K562 (cell line): ENCODE data around the gene TIMM44.

ENCODE experiments used
- EP300 ChIP-seq: IDR thresholded peaks from 2 replicates; pipeline ENCODE4 v1.6.1; 2012; ENCODE audit warnings: low read length, improper control_type of control experiment
- ETV5 ChIP-seq: sonication (generic); formaldehyde crosslinking; IDR thresholded peaks from 2 replicates; pipeline ENCODE4 v1.4.0; 2020; ENCODE audit warnings: low read depth, mild to moderate bottlenecking, missing genetic modification reagents
- IRF2 ChIP-seq: sonication (generic); formaldehyde crosslinking; IDR thresholded peaks from 2 replicates; pipeline ENCODE4 v1.8.1; 2022; ENCODE audit warnings: mild to moderate bottlenecking, missing genetic modification reagents
- MYNN ChIP-seq, 2 experiments: sonication (generic); formaldehyde crosslinking in 1 of 2; IDR thresholded peaks; 2 replicates each; pipeline versions ENCODE4 v1.5.0 to v1.6.1; 2016 to 2020; ENCODE audit warnings: antibody characterized with exemption in 1 of 2, missing genetic modification reagents in 1 of 2
- POLR2AphosphoS5 ChIP-seq: IDR thresholded peaks from 2 replicates; pipeline ENCODE4 v1.6.1; 2011; ENCODE audit warnings: mild to moderate bottlenecking, low read depth, low read length, moderate library complexity; ENCODE audit not compliant: control insufficient read depth, insufficient read depth
- SAP30 ChIP-seq: fragments of 200-600 bp; sonication (generic); IDR thresholded peaks from 2 replicates; pipeline ENCODE4 v1.6.1; 2012; ENCODE audit warnings: borderline replicate concordance, low read depth, mild to moderate bottlenecking, moderate library complexity, low read length, control low read depth, inconsistent platforms; ENCODE audit not compliant: insufficient read depth, poor library complexity, severe bottlenecking
- ZNF717 ChIP-seq: fragments of 250-450 bp; sonication (Bioruptor Pico); IDR thresholded peaks from 2 replicates; pipeline ENCODE4 v1.5.0; 2021
- TF ChIP-seq, protein P1 (sequence below), 3 experiments: IDR thresholded peaks in 2 of 3; conservative IDR thresholded peaks in 1 of 3; 2 replicates each; pipeline ENCODE4 v1.5.1; 2011 to 2012; ENCODE audit warnings: low read length in 3 of 3, mild to moderate bottlenecking in 3 of 3, control low read depth in 2 of 3, improper control_type of control experiment in 1 of 3, inconsistent platforms in 1 of 3, low read depth in 1 of 3, mixed read lengths in 1 of 3, moderate library complexity in 1 of 3; ENCODE audit not compliant: insufficient read depth in 2 of 3
- TF ChIP-seq, protein P2 (sequence below): fragments of 200-400 bp; formaldehyde crosslinking; IDR thresholded peaks from 2 replicates; pipeline ENCODE4 v1.6.1; 2017; ENCODE audit warnings: mild to moderate bottlenecking, low read depth, low read length, moderate library complexity

DNA sequence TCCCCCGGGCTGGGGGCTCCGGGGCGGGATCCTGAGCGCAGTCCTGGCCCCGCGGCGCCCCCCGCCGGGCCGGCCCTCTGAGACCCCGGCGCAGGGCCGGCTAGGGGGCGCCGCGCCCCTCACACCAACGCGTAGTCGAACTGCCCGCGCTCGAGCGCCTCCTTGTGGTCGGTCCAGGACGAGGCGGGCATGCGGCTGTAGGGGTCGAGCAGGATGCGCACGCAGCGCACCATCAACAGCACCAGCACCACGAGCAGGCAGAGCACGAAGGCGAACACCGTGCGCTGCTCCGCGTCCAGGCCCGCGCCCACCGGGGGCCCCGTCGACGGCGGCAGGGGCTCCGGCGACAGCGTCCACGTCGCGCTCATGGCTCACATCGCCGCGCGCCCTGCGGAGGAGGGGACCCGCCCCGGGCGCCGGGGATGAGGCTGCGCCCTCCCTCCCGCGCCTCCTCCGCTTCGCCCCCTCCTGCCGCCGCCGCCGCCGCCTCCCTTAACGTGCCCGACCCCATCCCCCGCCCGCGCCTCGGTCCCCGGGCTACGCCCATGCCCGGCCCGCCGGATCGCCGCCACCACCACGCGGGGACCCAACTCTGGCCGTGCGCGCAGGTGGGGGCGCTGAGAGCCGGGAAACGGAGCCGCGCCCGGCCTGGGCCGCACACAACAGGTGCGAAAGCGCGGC, 18.2 kb downstream of the TIMM44 start:
- TF ChIP-seq SAP30 (peak; percentile 45), IRF2 (CRISPR knock-in tag) (no peak), MYNN (IDR thresholded peaks at IDR 0.05) (no peak), MYNN (CRISPR knock-in tag; IDR thresholded peaks at IDR 0.05) (no peak), EP300 (no peak), ZNF717 (CRISPR knock-in tag) (no peak), POLR2AphosphoS5 (no peak), ETV5 (CRISPR knock-in tag) (0 out of 2 replicates have a peak, but pooled peaks have one; percentile 35)
- TF ChIP-seq, protein P1, sequence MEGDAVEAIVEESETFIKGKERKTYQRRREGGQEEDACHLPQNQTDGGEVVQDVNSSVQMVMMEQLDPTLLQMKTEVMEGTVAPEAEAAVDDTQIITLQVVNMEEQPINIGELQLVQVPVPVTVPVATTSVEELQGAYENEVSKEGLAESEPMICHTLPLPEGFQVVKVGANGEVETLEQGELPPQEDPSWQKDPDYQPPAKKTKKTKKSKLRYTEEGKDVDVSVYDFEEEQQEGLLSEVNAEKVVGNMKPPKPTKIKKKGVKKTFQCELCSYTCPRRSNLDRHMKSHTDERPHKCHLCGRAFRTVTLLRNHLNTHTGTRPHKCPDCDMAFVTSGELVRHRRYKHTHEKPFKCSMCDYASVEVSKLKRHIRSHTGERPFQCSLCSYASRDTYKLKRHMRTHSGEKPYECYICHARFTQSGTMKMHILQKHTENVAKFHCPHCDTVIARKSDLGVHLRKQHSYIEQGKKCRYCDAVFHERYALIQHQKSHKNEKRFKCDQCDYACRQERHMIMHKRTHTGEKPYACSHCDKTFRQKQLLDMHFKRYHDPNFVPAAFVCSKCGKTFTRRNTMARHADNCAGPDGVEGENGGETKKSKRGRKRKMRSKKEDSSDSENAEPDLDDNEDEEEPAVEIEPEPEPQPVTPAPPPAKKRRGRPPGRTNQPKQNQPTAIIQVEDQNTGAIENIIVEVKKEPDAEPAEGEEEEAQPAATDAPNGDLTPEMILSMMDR (IDR thresholded peaks at IDR 0.05 in 2 of 3, conservative IDR thresholded peaks at IDR 0.05 in 1 of 3; ENCODE audit: insufficient read depth in 2 of 3, low read depth in 1 of 3, low read length in 3 of 3): peak; percentile 90 to 98 (median 93)
- TF ChIP-seq, protein P2, sequence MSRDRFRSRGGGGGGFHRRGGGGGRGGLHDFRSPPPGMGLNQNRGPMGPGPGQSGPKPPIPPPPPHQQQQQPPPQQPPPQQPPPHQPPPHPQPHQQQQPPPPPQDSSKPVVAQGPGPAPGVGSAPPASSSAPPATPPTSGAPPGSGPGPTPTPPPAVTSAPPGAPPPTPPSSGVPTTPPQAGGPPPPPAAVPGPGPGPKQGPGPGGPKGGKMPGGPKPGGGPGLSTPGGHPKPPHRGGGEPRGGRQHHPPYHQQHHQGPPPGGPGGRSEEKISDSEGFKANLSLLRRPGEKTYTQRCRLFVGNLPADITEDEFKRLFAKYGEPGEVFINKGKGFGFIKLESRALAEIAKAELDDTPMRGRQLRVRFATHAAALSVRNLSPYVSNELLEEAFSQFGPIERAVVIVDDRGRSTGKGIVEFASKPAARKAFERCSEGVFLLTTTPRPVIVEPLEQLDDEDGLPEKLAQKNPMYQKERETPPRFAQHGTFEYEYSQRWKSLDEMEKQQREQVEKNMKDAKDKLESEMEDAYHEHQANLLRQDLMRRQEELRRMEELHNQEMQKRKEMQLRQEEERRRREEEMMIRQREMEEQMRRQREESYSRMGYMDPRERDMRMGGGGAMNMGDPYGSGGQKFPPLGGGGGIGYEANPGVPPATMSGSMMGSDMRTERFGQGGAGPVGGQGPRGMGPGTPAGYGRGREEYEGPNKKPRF: no peak
